Endodermal cell (in vitro differentiated cells): ENCODE measurements around the gene RBM15. TPM values are rescaled to one million over a fixed set of nuclear protein-coding genes. Genes with fewer than 3 reads are reported as not detected.
A peak's percentile ranks its signal among the peaks of the same experiment; 100 is the strongest.

Experiments
- DNase-seq: peaks from one replicate; pipeline ENCODE4 v3.0.0-alpha.2; 2017
- H3K27ac ChIP-seq: 2 replicates; pipeline ENCODE4 v1.5.1; 2013; ENCODE audit warnings: mild to moderate bottlenecking, low read depth, low read length, moderate library complexity
- H3K27me3 ChIP-seq: 2 replicates; pipeline ENCODE4 v1.6.1; 2013; ENCODE audit warnings: mild to moderate bottlenecking, low read length, moderate library complexity; ENCODE audit not compliant: insufficient read depth, control insufficient read depth, poor library complexity, severe bottlenecking
- H3K36me3 ChIP-seq: 2 replicates; pipeline ENCODE4 v1.7.0; 2013; ENCODE audit warnings: mild to moderate bottlenecking, low read length, moderate library complexity; ENCODE audit not compliant: control insufficient read depth, insufficient read depth
- H3K4me1 ChIP-seq: one replicate; pipeline ENCODE4 v1.7.0; 2013; ENCODE audit warnings: low read length; ENCODE audit not compliant: control insufficient read depth, insufficient read depth
- H3K4me3 ChIP-seq: 2 replicates; pipeline ENCODE4 v1.5.1; 2013; ENCODE audit warnings: mild to moderate bottlenecking, low read length, moderate library complexity
- H3K9ac ChIP-seq: 2 replicates; pipeline ENCODE4 v1.6.1; 2013; ENCODE audit warnings: mild to moderate bottlenecking, low read length, moderate library complexity; ENCODE audit not compliant: poor library complexity, severe bottlenecking; ENCODE audit errors: extremely low read depth
- H3K9me3 ChIP-seq: 2 replicates; pipeline ENCODE4 v1.6.1; 2013; ENCODE audit warnings: mild to moderate bottlenecking, low read length, moderate library complexity; ENCODE audit not compliant: control insufficient read depth
- H3K27ac Mint-ChIP-seq: 2 replicates; pipeline ENCODE4 v1.8.0; 2020; ENCODE audit warnings: mixed read lengths
- H3K27me3 Mint-ChIP-seq: 2 replicates; pipeline ENCODE4 v1.8.0; 2021; ENCODE audit warnings: mild to moderate bottlenecking, mixed read lengths; ENCODE audit not compliant: insufficient read depth
- H3K36me3 Mint-ChIP-seq: 2 replicates; pipeline ENCODE4 v1.8.0; 2020; ENCODE audit warnings: low read depth, mixed read lengths
- H3K4me1 Mint-ChIP-seq: 2 replicates; pipeline ENCODE4 v1.8.0; 2020; ENCODE audit warnings: mixed read lengths
- H3K4me3 Mint-ChIP-seq: 2 replicates; pipeline ENCODE4 v1.8.0; 2020; ENCODE audit warnings: mild to moderate bottlenecking, moderate library complexity, mixed read lengths
- H3K9me3 Mint-ChIP-seq: 2 replicates; pipeline ENCODE4 v1.8.0; 2020; ENCODE audit warnings: mild to moderate bottlenecking, mixed read lengths
- WGBS, 2 experiments: methylation state at CpG; one replicate each; pipeline versions ENCODE4 v1.1.5 to v1.1.7; 2013; ENCODE audit warnings: missing lambda C conversion rate in 2 of 2, mixed read lengths in 1 of 2; ENCODE audit not compliant: insufficient coverage in 1 of 2, insufficient read length in 1 of 2; 5-methylcytosine and 5-hydroxymethylcytosine counted together
- total RNA-seq, 2 donors: library from RNA; stranded (reverse); fragmentation: NEBNext Ultra II Directional in 1 of 2; extraction: Animal tissue kit (Norgen Biotek cat#: 25700) in 1 of 2; gene quantifications; 2 replicates in 1 of 2; 3 replicates in 1 of 2; pipeline ENCODE4 v1.2.1, GENCODE V29; 2021
- TF ChIP-seq, protein P1 (sequence below): fragments of 200-600 bp; sonication (generic); conservative IDR thresholded peaks from 2 replicates; pipeline ENCODE4 v1.5.0; 2021; ENCODE audit warnings: antibody characterized with exemption, mild to moderate bottlenecking

Gene RBM15
- total RNA-seq, 2 donors from 2014 or later, result 42.0 to 54.2 TPM

DNA sequence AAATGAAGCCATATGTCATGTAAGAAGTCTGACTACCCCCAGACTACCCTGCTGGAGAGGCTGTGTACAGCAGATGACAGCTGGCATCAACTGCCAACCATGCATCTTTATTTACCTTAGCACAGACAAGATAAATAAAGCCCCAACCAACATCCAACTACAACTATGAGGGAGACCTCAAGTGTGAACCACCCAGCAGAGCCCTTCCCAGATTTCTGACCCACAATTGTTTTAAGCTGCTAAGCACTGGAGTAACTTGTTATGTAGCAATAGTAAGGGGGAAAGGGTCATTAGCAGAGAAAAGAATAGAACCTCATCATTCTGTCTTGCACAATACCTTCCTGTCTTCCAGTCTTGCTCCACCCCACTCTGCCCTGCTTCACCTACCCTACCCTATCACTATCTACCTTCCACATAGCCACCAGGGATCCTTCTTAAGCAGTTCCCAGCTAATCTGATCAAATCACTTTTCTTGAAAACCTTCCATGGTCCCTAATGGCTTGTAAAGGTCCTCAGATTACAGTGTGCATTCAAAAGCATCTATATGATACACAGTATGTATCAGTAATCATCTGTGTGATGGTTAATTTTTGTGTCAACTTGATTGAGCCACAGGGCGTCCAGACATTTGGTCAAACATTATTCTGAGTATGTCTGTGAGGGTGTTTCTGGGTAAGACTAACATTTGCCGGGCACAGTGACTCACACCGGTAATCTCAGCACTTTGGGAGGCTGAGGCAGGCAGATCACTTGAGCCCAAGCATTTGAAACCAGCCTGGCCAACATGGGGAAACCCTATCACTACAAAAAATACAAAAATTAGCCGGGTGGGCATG is 19.6 kb upstream of the RBM15 start:
- DNase-seq, result no peak
- no peak overlapping the region for H3K4me3 Mint-ChIP-seq

DNA sequence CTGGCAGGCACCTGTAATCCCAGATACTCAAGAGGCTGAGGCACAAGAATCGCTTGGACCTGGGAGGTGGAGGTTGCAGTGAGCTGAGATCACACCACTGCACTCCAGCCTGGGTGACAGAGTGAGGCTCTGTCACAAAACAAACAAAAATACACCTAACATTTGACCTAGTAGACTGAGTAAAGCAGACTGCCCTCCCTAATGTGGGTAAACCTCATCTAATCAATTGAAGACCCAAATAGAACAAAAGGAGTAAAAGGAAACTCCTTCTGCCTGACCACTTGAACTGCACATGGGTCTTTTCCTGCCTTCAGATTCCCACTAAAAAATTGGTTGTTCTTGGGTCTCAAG is 19.0 kb upstream of the RBM15 start:
- TF ChIP-seq, protein P1, sequence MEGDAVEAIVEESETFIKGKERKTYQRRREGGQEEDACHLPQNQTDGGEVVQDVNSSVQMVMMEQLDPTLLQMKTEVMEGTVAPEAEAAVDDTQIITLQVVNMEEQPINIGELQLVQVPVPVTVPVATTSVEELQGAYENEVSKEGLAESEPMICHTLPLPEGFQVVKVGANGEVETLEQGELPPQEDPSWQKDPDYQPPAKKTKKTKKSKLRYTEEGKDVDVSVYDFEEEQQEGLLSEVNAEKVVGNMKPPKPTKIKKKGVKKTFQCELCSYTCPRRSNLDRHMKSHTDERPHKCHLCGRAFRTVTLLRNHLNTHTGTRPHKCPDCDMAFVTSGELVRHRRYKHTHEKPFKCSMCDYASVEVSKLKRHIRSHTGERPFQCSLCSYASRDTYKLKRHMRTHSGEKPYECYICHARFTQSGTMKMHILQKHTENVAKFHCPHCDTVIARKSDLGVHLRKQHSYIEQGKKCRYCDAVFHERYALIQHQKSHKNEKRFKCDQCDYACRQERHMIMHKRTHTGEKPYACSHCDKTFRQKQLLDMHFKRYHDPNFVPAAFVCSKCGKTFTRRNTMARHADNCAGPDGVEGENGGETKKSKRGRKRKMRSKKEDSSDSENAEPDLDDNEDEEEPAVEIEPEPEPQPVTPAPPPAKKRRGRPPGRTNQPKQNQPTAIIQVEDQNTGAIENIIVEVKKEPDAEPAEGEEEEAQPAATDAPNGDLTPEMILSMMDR, result no peak
- Mint-ChIP-seq H3K27ac (no peak overlapping the region), H3K4me1 (no peaks in the 10 kb centered on the region), H3K4me3 (no peak overlapping the region), H3K27me3 (peaks cover 6% of the 10 kb centered on the region), H3K36me3 (no peaks in the 10 kb centered on the region), H3K9me3 (peaks cover 5% of the 10 kb centered on the region)
- Histone ChIP-seq H3K4me1 (no peaks in the 10 kb centered on the region), H3K9me3 (no peaks in the 10 kb centered on the region), H3K4me3 (no peak overlapping the region), H3K27me3 (no peaks in the 10 kb centered on the region), H3K27ac (no peak overlapping the region), H3K9ac (no peak overlapping the region), H3K36me3 (no peaks in the 10 kb centered on the region)
- no peak for DNase-seq
- 91% methylated on average over 1 of the region's 1 CpG; no CpG with 5 or more reads in 1 of the 2 experiments for WGBS, 2 experiments

More for the DNA sequence above, 19.6 kb upstream of the RBM15 start:
- Mint-ChIP-seq H3K9me3 (peaks cover 5% of the 10 kb centered on the region), H3K4me1 (no peaks in the 10 kb centered on the region), H3K27ac (no peak overlapping the region), H3K27me3 (peaks cover 6% of the 10 kb centered on the region), H3K36me3 (no peaks in the 10 kb centered on the region)
- Histone ChIP-seq H3K4me1 (no peaks in the 10 kb centered on the region), H3K4me3 (no peak overlapping the region), H3K9me3 (no peaks in the 10 kb centered on the region), H3K27ac (no peak overlapping the region), H3K9ac (no peak overlapping the region), H3K36me3 (no peaks in the 10 kb centered on the region), H3K27me3 (no peaks in the 10 kb centered on the region)
- WGBS, 2 experiments, result 80 to 86% methylated on average over 1 to 4 of the region's 4 CpGs
- TF ChIP-seq, protein P1, result peak; percentile 20

DNA sequence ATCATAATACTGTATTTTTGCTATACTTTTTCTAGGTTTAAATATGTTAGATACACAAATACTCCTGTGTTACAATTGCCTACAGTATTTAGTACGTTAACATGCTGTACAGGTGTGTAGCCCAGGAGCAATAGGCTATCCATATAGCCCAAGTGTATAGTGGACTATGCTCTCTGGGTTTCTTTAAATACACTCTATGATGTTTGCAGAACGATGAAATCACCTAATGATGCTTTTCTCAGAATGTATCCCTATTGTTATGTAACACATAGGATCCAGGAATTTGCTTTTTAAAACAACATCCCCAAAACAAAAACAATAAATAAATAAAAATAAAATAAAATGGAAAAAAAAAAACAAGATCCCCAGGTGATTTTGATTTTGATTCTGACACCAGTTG is 18.1 kb upstream of the RBM15 start:
- Mint-ChIP-seq H3K9me3 (peaks cover 5% of the 10 kb centered on the region), H3K27me3 (peaks cover 6% of the 10 kb centered on the region), H3K4me3 (no peak overlapping the region), H3K4me1 (no peaks in the 10 kb centered on the region), H3K36me3 (no peaks in the 10 kb centered on the region), H3K27ac (no peak overlapping the region)
- no peaks in the 10 kb centered on the region for H3K9me3 ChIP-seq
- WGBS, 2 experiments, result 100% methylated on average over 1 to 2 of the region's 2 CpGs
- no peak overlapping the region for H3K27ac ChIP-seq
- H3K27me3 ChIP-seq, result no peaks in the 10 kb centered on the region
- H3K4me1 ChIP-seq, result no peaks in the 10 kb centered on the region
- DNase-seq, result no peak
- TF ChIP-seq, protein P1, result no peak
- no peaks in the 10 kb centered on the region for H3K36me3 ChIP-seq
- no peak overlapping the region for H3K4me3 ChIP-seq
- H3K9ac ChIP-seq, result no peak overlapping the region
